ENCODE measurements around the gene RAI1. TPM values are rescaled to one million over a fixed set of nuclear protein-coding genes. Genes with fewer than 3 reads are reported as not detected.

The RAI1 gene
- total RNA-seq, 2 donors from 2014 or later = 7.0 to 16.0 TPM

DNA sequence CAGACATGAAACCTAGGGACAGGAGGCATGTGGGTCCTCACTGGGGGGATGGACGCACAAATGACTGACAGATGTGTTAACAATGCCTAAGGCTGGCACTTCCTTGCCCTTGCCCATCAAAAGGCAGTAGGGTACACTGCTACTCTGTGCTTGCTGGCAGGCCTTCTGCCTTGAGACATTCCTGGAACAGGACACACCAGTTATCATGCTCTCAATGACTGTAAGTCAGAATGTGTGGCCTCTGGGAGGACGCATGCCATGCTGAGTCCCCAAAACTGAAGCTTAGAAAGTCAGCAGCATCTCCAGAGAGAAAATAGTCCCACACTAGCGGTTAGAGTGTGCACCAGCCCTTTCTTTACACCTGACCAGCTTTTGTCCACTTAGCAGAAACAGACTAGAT lies 171.7 kb downstream of the RAI1 start:
- Mint-ChIP-seq H3K27me3 (no peaks in the 10 kb centered on the region), H3K27ac (peak overlapping the region; percentile 80), H3K4me1 (peaks cover 54% of the 10 kb centered on the region), H3K36me3 (ENCODE audit: low read depth) (peaks cover 4% of the 10 kb centered on the region), H3K9me3 (no peaks in the 10 kb centered on the region), H3K4me3 (peak overlapping the region; percentile 74)
- no peak for ATAC-seq (replicated peaks)

DNA sequence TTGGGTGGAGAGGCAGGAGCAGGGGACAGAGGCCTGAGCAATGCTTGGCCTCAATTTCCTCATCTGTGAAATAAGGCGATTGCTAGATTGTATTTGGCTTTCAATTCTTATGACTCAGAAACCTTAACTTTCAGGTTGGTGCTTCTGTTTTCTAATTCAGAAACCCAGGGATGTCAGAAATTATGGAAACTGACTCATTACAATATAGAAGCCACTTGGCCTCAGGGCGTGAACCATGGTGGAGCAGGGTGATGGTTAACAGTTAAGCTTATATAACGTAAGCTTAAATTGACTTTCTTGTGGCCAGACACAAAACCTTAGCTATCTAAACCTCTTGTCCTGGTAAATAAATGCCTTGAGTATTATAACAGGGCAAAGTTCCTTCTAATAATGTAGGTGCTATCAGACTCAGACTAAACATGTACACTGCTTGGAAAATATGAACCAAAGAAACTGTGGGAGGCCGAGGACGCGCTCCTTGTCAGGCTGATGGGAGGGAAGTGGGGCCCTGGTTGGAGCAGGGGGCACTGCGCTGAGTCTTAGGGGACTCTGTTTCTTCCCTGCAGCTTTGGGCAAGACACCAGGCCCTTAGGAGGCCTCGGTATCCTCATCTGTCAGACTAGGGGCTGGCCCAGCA lies 172.7 kb downstream of the RAI1 start:
- Mint-ChIP-seq H3K4me1 (peaks cover 52% of the 10 kb centered on the region), H3K9me3 (no peaks in the 10 kb centered on the region), H3K36me3 (ENCODE audit: low read depth) (peaks cover 4% of the 10 kb centered on the region), H3K27ac (peak overlapping the region; percentile 80), H3K27me3 (no peaks in the 10 kb centered on the region), H3K4me3 (peak overlapping the region; percentile 74)
- peak; percentile 73 for ATAC-seq (replicated peaks)

DNA sequence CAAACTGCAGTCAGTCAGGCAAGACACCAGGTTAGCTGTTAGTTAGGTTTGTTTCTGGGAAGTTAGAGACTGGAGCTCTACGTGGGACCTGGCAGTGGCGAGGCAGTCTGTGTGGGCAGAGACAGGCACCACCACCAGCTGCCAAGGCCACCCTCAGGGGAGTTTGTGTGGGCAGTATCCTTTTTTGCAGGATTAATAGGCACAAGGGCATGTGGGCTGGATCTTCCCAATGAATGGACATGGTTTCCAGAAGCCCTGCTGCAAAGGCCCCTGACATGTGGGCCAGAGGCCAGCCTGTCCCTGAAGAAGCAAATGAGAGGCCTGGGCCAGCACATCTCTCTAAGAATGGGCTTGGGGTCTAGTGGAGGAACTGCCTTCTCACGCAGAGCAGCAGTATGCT lies 174.7 kb downstream of the RAI1 start:
- no peak for ATAC-seq (replicated peaks)
- Mint-ChIP-seq H3K4me1 (peaks cover 36% of the 10 kb centered on the region), H3K27me3 (no peaks in the 10 kb centered on the region), H3K4me3 (no peak overlapping the region), H3K36me3 (ENCODE audit: low read depth) (peaks cover 4% of the 10 kb centered on the region), H3K27ac (peak overlapping the region; percentile 9), H3K9me3 (no peaks in the 10 kb centered on the region)

DNA sequence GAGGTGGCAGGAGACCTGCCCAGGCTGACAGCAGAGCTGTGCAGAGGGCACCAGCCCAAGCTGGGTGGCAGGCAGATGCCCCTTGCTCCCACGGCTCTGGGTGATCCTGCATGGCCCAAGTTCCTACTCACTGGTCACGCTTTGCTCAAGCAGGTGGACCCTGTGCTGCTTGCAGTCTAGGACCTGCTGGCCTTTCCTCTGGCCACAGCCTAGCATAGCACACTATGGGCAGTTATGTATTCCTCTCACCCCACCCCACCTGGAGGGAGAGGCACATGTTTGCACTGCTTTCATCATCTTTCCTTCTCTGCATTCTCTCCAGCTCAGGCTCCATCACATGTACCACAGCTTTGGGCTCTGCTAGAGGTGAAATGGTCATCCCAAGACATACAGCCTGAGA lies 175.1 kb downstream of the RAI1 start:
- Mint-ChIP-seq H3K27ac (no peak overlapping the region), H3K36me3 (ENCODE audit: low read depth) (peaks cover 4% of the 10 kb centered on the region), H3K4me3 (no peak overlapping the region), H3K4me1 (peaks cover 32% of the 10 kb centered on the region), H3K27me3 (no peaks in the 10 kb centered on the region), H3K9me3 (no peaks in the 10 kb centered on the region)
- no peak for ATAC-seq (replicated peaks)

DNA sequence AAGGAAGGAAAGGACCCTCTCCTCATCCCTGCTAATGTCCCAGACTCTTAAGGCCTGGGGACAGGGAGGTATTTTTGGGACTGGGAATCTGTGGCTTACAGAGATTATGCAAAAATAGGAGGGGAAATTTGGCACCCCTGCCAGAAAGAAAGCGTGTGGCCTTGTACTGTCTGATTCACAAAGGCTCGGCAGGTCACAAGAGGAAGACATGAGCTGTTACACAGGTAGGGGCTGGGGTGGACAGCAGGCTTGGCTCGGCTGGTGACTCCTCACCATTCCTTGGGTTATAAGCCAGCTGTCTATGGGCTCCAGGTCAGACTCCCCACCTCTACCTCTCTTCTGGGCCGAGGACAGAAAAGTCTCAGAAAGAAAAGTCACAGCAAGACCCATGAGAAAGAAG lies 176.2 kb downstream of the RAI1 start:
- Mint-ChIP-seq H3K36me3 (ENCODE audit: low read depth) (peaks cover 4% of the 10 kb centered on the region), H3K9me3 (no peaks in the 10 kb centered on the region), H3K27me3 (no peaks in the 10 kb centered on the region), H3K27ac (no peak overlapping the region), H3K4me3 (no peak overlapping the region), H3K4me1 (peaks cover 22% of the 10 kb centered on the region)
- ATAC-seq (replicated peaks) = no peak

DNA sequence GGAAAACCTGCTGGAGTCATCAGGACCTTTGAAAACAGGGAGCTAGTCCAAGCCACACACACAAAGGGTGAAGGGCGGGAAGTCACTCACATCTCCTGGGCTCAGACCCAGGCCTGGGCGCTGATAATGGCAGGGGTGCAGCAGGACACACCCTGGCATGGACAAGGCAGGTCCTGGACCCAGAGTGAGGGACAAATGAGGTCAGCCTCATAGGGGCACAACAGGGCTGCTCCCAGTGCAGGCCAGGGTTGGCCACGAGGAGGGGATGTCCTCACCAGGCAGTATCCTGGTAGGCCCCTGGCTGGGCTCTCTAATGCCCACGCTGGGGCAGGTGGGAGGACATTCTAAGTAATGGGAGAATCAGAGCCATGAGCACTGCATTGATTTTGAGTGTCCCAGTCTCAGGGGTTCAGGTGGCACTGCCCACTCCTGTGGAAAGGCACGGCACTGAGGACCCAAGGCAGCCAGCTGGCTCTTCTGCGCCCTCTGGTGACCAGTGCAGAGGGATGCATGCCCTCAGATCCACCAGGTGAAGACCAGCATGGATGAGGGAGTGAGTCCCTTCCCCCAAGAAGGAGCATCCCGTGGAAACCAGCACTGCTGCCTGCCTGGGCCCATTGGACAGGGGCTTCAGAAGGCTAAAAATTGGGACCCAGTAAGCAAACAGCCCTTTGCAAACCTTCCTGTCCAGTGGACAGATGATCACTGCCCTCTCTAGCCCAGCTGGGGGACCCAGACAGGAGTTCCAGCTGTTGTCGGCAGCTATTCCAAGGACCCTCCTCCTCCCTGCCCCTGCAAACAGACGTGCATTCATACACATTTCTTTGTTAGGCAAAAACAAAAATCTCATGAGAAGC lies 178.9 kb downstream of the RAI1 start:
- no peaks in the 10 kb centered on the region for H3K27me3 Mint-ChIP-seq
- no peaks in the 10 kb centered on the region for H3K36me3 Mint-ChIP-seq (ENCODE audit: low read depth)
- no peak overlapping the region for H3K27ac Mint-ChIP-seq
- ATAC-seq (replicated peaks) = peak; percentile 91
- H3K9me3 Mint-ChIP-seq = no peaks in the 10 kb centered on the region
- H3K4me3 Mint-ChIP-seq = no peak overlapping the region
- H3K4me1 Mint-ChIP-seq = peaks cover 13% of the 10 kb centered on the region

DNA sequence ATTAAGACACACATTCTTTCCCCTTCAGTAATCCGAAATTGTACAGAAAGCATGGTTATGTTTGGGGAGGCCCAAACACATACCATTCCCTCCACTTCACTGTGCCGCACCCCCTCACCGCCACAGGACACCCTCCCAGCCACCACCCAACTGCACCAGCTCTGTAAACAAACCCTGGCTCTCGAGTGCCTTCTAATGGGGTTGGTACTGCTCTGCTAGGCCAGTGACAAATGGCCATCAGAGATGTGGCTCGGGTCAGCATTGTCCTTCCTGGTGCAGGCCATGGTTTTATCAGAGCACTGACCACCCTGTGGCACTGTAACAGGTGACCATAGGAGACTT lies 179.5 kb downstream of the RAI1 start:
- peaks cover 7% of the 10 kb centered on the region for H3K4me1 Mint-ChIP-seq
- no peak for ATAC-seq (replicated peaks)
- H3K27me3 Mint-ChIP-seq = no peaks in the 10 kb centered on the region
- no peaks in the 10 kb centered on the region for H3K36me3 Mint-ChIP-seq (ENCODE audit: low read depth)
- no peaks in the 10 kb centered on the region for H3K9me3 Mint-ChIP-seq
- H3K4me3 Mint-ChIP-seq = no peak overlapping the region
- H3K27ac Mint-ChIP-seq = no peak overlapping the region

Other genes with a start within 250 kb of the RAI1 start
- 10 to 100 TPM; 12.3 to 14.9 TPM for gene MED9, start 204.5 kb upstream of the RAI1 start, total RNA-seq
- gene RASD1, start 185.1 kb upstream of the RAI1 start, total RNA-seq = 1 to 10 TPM; 1.3 TPM
- 10 to 100 TPM; 18.1 to 33.5 TPM for gene PEMT, start 89.8 kb upstream of the RAI1 start, total RNA-seq
- gene SREBF1, start 155.5 kb downstream of the RAI1 start, total RNA-seq = 10 to 100 TPM; 65.5 to 74.1 TPM

Measured in activated T-helper 17 cell treated with anti-CD3 and anti-CD28 coated beads, Interleukin-2, amount 50 U/mL, for 72 hours (primary cell).